Astrocyte of the cerebellum (primary cell): Measurements from ENCODE around the gene TNFSF18.

ENCODE experiments used
- DNase-seq: peaks from one replicate; pipeline ENCODE4 v3.0.0-alpha.2; 2011; ENCODE audit warnings: low read depth
- H3K4me3 ChIP-seq: 2 replicates; pipeline ENCODE4 v1.5.1; 2011; ENCODE audit warnings: mild to moderate bottlenecking, low read depth, low read length, moderate library complexity
- CTCF ChIP-seq: IDR thresholded peaks from 2 replicates; pipeline ENCODE4 v1.5.1; 2012; ENCODE audit warnings: low read length, low read depth, moderate library complexity, mild to moderate bottlenecking; ENCODE audit errors: missing control alignments
- in situ Hi-C: cut with HindIII; loops from 2 replicates; pipeline ENCODE4 v1.10.0; 2017; ENCODE audit warnings: low sequenced_read_pairs

The TNFSF18 gene

DNA sequence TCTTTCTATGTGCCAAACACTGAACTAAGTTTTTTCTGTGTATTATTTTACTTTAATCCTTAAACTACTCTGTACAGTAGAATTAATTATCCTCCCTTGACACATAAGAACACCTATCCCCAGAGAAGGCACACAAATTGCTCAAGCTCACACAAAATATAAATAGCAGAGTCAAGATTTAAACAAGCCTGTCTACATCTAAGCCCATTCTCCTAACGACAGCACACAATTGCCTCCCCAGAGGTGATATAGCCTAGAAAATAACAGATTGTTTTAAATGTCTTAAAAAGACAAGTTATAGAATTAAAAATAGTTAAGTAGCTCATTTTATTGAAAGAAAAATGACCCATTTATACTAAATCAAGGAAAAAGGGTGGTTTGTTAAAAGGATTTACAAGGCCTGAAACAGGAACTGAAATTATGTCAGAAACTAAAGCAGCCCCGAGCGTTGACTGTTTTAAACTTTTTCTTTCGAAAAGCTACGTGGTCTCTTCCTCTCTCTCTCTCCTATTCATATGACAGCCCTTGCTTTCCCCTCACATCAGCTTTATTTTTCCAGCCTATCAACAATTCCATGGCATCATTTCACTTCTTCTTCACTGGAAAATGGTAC, 30.5 kb downstream of the TNFSF18 start:
- in situ Hi-C loops = no loop called here
- no peak overlapping the region for H3K4me3 ChIP-seq
- DNase-seq = no peak
- no peak for TF ChIP-seq CTCF

DNA sequence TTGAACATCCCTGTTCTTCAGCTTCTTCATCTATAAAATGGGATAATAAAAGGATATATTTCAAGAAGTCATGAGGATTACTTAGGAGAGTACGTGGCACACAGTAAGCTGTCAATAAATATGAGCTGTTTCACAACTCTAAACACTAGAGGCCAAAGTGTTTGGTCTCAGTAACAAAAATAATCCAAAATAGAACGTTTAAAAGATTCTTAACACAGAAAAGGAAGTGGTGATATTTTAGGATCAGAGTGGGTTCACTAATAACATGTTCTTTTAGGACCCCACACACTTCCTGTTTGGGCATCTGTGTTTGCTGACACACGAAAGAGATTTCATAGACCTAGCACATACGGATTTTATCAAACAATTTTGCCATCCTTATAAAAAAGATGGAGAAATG, 32.9 kb downstream of the TNFSF18 start:
- H3K4me3 ChIP-seq = no peak overlapping the region
- in situ Hi-C loops = no loop called here
- TF ChIP-seq CTCF = no peak
- no peak for DNase-seq

GRCh38 chr1:173016419-173016818, 34.3 kb downstream of the TNFSF18 start:
- H3K4me3 ChIP-seq = no peak overlapping the region
- in situ Hi-C loops = no loop called here
- TF ChIP-seq CTCF = no peak
- no peak for DNase-seq

GRCh38 chr1:173015629-173016028, 35.1 kb downstream of the TNFSF18 start:
- no peak for DNase-seq
- TF ChIP-seq CTCF = no peak
- no peak overlapping the region for H3K4me3 ChIP-seq
- in situ Hi-C loops = no loop called here

- TF ChIP-seq CTCF = no peak
- no peak overlapping the region for H3K4me3 ChIP-seq
- no peak for DNase-seq
- in situ Hi-C loops = no loop called here
These were observed 36.6 kb downstream of the TNFSF18 start for GRCh38 chr1:173014160-173014559.

- TF ChIP-seq CTCF = no peak
- no peak for DNase-seq
- in situ Hi-C loops = no loop called here
- no peak overlapping the region for H3K4me3 ChIP-seq
These were observed 38.6 kb downstream of the TNFSF18 start for GRCh38 chr1:173012126-173012525.
